ENCODE results near the gene SNRNP35. TPM values are rescaled to one million over a fixed set of nuclear protein-coding genes. Genes with fewer than 3 reads are reported as not detected.

The SNRNP35 gene
- total and polyA plus RNA-seq, 2 of the 8 experiments (the other 6 are each of a cell fraction or from before 2014, with no cell fraction given) = 8.0 to 16.9 TPM

DNA sequence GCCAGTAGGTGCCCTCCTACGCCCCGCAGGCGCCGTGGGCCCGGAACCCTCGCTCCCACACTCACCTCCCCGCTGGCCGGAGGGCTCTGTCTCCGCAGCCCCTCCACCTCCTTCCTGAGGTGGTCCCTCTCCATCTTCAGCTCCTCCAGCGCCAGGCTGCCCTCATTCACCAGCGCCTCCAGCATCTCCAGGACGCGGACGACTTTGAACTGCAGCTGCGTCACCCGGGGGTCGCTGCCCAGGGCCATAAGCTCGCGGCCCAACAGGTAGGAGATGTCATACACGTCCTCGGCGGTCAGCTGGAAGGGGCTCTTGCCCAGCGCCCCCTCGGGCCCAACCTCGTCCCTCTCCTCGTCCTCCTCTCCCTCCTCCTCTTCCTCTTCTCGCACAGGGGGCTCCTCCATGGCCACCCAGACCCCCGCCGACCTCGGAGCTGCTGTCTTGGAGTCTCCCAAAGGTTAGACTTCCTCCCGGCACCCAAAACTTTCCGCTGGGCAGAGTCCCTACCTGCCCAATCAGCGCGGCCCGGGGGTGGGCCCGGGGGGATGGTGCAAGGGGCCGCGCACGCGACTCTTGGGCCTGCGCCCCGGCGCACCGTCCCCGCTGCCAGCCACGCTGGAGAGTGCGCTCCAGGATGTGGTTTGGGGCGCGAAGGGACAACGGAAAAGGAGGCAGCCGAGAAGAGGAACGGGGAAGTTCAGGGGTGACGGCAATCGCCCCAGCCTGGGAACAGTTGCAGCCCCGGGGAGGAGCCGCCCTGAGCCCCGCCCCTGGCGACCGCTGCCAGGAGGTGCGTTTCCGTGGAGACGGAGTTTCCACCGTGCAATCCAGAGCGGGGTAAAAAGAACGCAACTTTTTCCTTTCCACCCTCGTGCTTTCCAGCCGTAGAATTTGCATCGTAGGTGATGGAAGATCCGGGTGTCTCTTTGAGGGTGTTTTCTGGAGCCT is 21.6 kb upstream of the SNRNP35 start, which contains the start of gene RILPL2 (continued):
- no peak for TF ChIP-seq YY1 (IDR thresholded peaks at IDR 0.05; ENCODE audit: low read depth, low read length)

Data from H1 (cell line).